NOMO-1 treated with dmso at 0.1 percent for 144 hours (cell line): ENCODE results near the gene GORASP2.

ENCODE experiments used
- DNase-seq: peaks from one replicate; lab custom pipeline; 2025; ENCODE audit not compliant: unreplicated experiment; lab: John Stamatoyannopoulos, UW

GORASP2 gene

GRCh38 chr2:170996316-170996715 is 67.3 kb downstream of the GORASP2 start:
- DNase-seq = no peak

- no peak for DNase-seq
Measured at GRCh38 chr2:170997893-170998597, 69.0 kb downstream of the GORASP2 start.

GRCh38 chr2:170999654-171000053 is 70.6 kb downstream of the GORASP2 start:
- DNase-seq = no peak

DNA sequence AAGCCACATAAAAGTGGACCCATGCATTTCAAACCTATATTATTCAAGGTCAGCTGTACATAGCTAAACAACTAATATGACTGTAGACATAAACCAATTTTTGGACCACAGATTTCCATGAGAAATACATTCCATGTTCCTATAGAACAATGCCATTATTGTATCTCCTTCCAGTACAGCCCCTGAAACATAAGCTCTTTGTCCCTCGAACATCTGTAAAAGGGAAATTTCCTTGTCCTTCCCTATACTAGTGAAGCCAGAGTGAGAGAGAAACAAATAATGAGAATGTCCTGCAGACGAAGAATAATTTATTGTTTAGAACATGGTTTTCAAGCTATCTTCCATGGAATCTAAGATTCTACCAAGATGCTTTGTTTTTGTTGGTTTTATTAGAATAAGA is 75.3 kb downstream of the GORASP2 start:
- DNase-seq = no peak

DNA sequence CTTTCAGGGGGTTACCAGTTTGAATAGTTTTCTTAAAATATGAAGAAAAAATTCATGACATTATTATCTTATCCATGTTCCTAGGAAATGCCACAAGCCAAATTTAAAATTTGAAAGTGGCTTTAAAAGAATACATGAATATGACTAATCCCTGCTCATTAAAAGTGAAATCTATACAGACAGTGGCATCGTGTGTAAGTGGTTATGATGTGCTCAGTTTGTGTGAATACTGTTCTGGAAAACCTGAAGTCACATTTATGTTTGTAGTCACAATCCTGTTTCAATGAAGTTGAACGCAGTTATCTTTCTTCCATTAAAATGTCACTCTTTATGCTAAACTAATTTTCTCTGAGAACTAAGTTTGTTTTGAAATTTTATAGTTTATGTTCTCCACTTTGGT is 75.8 kb downstream of the GORASP2 start:
- DNase-seq = no peak

DNA sequence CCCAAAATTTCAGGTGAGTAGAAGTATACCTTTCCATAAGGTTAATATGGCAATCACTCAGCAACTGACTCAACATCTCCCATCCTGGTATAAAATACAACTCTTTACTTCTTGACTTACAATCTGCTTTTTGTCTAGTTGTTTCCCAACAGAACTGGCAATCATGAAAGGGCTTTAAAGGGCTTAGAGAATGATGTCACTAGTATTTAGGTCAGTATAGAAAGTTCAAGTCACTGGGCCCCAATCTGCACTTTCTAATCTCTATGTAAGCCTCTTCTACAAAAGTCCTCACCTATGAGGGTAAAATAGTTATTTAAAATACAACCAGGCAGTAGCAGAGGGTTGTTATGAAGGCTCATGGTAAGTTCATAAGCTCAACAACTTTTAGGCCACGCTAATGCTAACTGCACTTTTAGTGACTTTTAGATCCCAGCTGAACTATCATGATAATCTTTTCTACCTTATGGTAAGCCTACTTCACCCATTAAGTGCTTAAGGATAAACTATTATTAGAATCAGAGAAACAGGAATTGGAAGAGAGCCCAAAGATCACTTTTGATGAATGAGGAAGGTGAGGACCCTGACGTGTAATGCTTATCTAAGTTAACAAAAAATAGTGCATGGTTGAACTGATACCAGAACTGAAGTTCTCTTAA is 79.6 kb downstream of the GORASP2 start:
- DNase-seq = no peak

DNA sequence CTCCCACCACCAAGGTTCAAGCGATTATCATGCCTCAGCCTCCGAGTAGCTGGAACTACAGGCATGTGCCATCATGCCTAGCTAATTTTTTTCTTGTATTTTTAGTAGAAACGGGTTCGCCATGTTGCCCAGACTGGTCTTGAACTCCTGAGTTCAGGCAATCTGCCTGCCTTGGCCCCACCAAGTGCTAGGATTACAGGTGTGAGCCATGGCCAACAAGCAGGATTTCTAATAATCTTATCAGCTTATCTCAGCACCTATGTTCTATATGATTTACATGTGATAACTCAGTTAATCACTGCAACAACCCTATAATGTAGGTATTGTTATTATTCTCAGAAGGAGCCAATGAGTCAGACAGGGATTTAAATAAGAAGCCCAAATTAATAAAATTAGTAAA is 80.3 kb downstream of the GORASP2 start:
- DNase-seq = no peak

DNA sequence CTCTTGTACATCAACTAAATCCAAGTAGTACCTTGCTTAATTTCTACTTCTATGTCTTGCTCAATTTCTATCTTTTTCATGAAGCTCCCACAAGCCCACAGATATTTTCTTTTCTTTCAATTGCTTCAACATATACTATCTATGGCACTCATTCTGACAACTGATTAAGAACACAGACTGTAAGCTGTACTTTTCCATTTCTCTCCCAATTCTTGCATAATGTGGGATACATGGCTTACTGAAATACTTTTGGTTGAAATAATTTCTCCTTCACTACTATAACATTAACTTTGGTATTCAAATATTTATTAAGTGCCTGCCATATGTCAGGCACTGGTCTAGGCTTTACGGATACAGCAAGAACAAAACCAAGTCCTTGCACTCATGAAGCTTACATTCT is 84.8 kb downstream of the GORASP2 start:
- no peak for DNase-seq

DNA sequence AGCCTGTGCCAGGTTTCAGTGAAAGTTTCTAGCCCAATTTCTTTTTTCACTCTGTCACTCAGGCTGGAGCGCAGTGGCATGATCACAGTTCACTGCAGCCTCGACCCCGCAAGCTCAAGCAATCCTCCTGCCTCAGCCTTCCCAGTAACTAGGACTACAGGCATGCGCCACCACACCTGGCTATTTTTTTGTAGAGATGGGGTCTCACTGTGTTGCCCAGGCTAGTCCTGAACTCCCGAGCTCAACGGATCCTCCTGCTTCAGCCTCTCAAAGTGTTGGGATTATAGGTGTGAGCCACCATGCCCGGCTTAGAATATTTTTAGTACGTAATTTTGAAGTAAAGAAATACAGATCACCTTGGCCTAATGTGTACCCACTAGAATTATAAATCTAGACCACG is 87.1 kb downstream of the GORASP2 start:
- DNase-seq = no peak
